GM12872 (cell line): ENCODE results near the gene PLEKHB2.

ENCODE experiments used
- TF ChIP-seq, protein P1 (sequence below): IDR thresholded peaks from 3 replicates; pipeline ENCODE4 v1.5.1; 2011; ENCODE audit warnings: low read depth, mild to moderate bottlenecking, low read length, moderate library complexity; ENCODE audit not compliant: insufficient read depth

Gene PLEKHB2

DNA sequence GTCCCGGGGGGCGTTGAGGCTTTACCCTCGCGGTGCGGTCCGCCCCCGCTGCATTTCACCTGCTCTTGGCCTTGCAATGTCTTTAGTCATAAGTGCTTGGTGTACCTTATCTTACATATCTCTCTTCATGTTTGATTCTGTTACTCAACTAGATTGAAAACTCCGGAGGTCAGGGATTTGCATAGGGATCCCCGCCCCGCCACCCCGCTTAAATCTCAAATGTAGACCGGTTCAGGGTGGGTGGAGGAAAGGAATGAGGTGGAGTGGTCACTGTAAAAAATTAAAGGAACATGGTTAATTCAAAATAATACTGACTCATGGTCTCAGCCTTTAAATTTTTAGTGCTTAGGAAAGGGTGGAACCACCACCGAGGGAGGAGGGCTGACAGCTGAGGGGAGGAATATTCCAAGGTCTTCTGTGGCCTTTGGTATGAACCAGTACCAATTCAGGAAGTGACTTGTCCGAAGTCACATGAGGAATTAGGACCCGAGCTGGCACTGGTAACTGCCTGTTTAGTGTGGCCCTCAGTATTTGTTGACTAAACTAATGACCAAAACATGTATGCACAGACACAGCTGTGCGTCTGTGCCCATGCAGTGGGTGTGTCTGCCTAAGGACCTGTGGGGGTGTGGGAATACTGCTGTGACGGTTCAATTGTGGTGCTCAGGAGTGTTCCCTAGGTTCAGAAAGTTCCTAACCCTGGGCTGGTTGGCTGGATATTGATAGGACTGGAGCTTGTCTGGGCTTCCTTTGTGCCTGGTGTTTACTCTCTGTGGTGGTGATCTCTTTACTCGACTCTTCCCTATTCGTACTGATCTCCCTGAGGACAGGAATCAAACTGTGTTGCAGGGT lies 1.0 kb downstream of the PLEKHB2 start:
- TF ChIP-seq, protein P1, sequence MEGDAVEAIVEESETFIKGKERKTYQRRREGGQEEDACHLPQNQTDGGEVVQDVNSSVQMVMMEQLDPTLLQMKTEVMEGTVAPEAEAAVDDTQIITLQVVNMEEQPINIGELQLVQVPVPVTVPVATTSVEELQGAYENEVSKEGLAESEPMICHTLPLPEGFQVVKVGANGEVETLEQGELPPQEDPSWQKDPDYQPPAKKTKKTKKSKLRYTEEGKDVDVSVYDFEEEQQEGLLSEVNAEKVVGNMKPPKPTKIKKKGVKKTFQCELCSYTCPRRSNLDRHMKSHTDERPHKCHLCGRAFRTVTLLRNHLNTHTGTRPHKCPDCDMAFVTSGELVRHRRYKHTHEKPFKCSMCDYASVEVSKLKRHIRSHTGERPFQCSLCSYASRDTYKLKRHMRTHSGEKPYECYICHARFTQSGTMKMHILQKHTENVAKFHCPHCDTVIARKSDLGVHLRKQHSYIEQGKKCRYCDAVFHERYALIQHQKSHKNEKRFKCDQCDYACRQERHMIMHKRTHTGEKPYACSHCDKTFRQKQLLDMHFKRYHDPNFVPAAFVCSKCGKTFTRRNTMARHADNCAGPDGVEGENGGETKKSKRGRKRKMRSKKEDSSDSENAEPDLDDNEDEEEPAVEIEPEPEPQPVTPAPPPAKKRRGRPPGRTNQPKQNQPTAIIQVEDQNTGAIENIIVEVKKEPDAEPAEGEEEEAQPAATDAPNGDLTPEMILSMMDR: no peak

DNA sequence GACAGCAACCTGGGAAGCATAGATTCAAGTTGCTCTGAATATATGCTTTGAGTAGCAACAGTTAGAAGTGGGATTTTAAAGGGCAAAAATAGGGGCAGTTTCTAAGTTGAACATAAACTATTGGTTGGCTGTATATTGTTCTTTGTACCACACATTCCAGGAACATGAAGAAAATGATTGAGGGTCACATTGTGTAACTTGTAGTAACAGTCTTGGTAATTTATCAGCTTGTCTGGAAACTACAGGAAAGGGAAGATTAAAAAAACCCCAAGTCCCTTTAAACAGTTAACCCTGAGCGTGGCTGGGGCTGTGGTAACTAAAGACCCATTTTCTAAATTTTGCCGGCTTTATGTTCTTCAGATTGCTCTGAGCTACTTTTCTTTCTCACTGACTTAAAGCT lies 7.4 kb downstream of the PLEKHB2 start:
- TF ChIP-seq, protein P1: no peak

DNA sequence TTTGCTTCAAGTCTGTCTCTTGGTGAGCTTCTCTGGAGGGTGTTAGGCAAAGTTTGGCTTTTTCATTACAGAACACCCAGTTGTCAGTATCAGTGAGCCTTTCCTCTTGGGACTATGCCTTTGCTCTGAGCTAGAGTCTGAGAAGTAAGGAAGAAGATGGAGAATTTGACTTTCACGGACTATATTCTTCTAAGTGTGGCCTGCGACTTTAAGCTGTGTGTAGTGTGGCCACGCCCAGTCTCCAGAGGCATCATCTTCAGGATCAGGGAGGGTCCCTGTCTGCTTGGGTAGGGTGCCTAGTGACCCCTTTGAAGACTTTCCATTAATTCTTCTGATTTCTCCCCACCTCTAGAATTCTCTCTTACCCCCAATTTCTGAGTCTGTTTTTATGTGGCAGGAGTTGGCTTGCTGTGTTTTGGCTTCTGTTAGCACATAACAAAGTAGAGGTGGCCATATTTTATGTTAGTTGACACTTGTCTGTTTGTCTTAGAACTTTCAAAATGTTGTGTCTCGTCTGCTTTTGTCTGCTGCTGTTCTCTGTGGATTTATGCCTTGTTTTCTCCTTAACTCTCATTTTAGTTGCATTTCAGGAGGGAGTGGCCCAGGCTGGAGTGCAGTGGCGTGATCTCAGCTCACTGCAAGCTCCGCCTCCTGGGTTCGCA lies 8.6 kb downstream of the PLEKHB2 start:
- TF ChIP-seq, protein P1: no peak

DNA sequence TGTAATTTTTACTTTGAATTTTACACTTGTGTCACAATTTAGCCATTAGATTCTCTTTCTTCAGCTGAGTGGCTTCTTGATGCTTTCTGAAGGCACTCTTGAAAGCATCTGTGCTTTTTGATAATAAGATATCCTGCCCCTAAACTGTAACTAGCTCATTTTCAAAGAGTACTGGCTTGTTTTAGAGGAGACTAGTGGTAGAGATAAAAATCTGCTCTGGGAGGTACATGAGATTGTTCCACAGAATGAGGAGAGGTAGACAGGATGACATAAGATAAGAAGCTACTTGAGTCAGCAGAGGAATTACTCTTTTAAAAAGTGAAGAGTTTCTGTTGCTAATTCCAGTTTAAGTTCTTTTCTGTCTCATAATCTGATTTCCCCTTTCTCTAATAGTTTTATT lies 10.6 kb downstream of the PLEKHB2 start:
- TF ChIP-seq, protein P1: no peak

DNA sequence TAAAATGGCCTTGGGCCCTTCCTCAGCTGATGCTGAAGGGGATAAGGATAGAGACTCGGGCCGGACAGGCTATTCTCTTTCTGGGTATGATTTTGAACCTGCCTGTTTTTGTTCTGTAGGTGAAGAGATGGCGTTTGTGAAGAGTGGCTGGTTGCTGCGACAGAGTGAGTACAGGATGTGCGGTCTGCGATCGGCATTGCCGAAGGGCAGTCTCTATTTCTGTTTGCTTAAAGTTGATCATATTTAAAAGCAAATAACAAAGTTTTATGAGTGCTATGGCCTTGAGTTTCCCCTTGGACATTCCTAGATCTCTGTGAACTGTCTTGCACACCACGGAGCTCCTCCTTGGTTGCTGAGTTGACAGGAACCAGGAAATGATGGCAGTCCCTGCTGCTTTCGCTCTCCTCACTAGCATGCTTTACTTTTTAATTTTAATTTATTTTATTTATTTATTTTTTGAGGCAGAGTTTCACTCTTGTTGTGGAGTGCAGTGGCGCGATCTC lies 15.7 kb downstream of the PLEKHB2 start:
- TF ChIP-seq, protein P1: no peak

DNA sequence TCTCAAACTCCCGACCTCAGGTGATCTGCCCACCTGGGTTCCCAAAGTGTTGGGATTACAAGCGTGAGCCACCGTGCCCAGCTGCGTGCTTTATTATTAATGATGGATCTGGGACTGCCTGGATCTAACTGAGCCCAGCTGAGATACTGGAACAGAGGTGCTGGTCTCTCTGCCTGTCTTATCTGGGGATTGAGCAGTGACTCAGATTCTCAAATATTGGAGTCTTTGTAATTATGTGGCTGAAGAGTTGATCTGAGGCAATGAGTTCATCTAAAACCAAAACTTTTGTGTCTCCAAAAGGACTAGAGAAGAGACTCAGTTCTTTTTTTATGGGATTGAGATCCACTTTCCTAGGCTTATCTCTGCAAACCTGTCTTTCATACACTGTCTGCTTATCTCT lies 16.3 kb downstream of the PLEKHB2 start:
- TF ChIP-seq, protein P1: no peak

DNA sequence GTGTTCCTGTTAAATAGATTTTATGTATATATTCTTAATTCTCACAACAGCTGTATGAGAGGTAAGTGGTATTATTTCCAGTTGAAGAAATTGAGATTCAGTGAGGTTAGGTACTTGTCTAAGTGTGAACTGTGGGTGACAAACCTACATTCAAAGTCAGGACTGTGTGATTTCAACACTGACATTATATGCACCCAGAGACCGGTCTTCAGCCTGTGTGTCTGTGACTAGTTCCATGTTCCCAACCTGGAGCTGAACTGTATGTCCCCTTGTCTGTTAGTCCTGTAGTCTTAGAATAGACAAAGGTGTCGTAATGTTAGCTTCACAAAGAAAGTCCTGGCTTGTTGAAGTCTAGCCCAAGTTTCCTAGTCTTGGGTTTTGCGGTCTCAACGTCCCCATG lies 17.4 kb downstream of the PLEKHB2 start:
- TF ChIP-seq, protein P1: no peak
